ENCODE data around the gene LCE1F. TPM values are rescaled to one million over a fixed set of nuclear protein-coding genes. Genes with fewer than 3 reads are reported as not detected.

LCE1F gene
- total and polyA plus RNA-seq, 5 donors from 2014 or later: not detected

DNA sequence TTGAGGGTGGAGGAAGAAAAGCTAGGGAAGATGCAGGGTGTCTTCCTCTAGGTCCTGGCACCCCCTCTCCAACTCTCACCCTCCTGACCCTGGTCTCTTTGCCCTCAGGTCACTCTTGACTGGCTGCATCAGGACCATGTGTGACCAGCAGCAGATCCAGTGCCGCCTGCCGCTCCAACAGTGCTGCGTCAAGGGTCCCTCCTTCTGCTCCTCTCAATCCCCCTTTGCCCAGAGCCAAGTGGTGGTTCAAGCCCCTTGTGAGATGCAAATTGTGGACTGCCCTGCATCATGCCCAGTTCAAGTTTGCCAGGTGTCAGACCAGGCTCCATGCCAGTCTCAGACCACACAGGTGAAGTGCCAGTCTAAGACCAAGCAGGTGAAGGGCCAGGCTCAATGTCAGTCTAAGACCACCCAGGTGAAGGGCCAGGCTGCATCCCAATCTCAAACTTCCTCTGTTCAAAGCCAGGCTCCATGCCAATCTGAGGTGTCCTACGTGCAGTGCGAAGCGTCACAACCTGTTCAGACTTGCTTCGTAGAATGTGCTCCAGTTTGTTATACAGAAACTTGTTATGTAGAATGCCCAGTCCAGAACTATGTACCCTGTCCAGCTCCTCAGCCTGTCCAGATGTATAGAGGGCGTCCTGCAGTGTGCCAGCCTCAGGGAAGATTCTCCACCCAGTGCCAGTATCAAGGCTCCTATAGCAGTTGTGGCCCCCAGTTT lies 15.3 kb upstream of the LCE1F start:
- H3K9me3 Mint-ChIP-seq: peaks cover 0 to 5% (median 0%) of the 10 kb centered on the region in 7 donors
- Histone ChIP-seq H3K27me3 (ENCODE audit: control insufficient read depth, insufficient read depth, low read length) (no peaks in the 10 kb centered on the region), H3K27ac (ENCODE audit: insufficient read depth, low read length, poor library complexity, severe bottlenecking) (no peak overlapping the region), H3K4me3 (ENCODE audit: low read depth, low read length) (no peak overlapping the region), H3K9me3 (ENCODE audit: control insufficient read depth in 2 of 2, low read length in 2 of 2) (no peaks in the 10 kb centered on the region), H3K4me1 (ENCODE audit: control insufficient read depth, insufficient read depth, low read length, poor library complexity, severe bottlenecking) (no peaks in the 10 kb centered on the region), H3K36me3 (ENCODE audit: control insufficient read depth, insufficient read depth, low read length) (no peaks in the 10 kb centered on the region)
- ATAC-seq (ENCODE audit: low read depth in 2 of 2) (no peak), DNase-seq (no peak)
- peak overlapping the region in 1 of 3 donors; percentile 83 for H3K27ac Mint-ChIP-seq
- H3K27me3 Mint-ChIP-seq: peaks cover 9% of the 10 kb centered on the region
- no peaks in the 10 kb centered on the region for H3K36me3 Mint-ChIP-seq
- H3K4me1 Mint-ChIP-seq: no peaks in the 10 kb centered on the region
- H3K4me3 Mint-ChIP-seq: no peak overlapping the region

GRCh38 chr1:152760551-152761190 lies 14.3 kb upstream of the LCE1F start:
- no peaks in the 10 kb centered on the region for H3K36me3 Mint-ChIP-seq
- DNase-seq (no peak), ATAC-seq (ENCODE audit: low read depth in 2 of 2) (no peak)
- no peaks in the 10 kb centered on the region for H3K36me3 ChIP-seq (ENCODE audit: control insufficient read depth, insufficient read depth, low read length)
- no peak overlapping the region for H3K27ac ChIP-seq (ENCODE audit: insufficient read depth, low read length, poor library complexity, severe bottlenecking)
- H3K27me3 ChIP-seq (ENCODE audit: control insufficient read depth, insufficient read depth, low read length): no peaks in the 10 kb centered on the region
- H3K4me3 Mint-ChIP-seq: peak overlapping the region in 1 of 4 donors; percentile 24
- H3K4me1 Mint-ChIP-seq: no peaks in the 10 kb centered on the region
- no peaks in the 10 kb centered on the region for H3K9me3 ChIP-seq (ENCODE audit: control insufficient read depth in 2 of 2, low read length in 2 of 2)
- H3K27me3 Mint-ChIP-seq: peaks cover 9% of the 10 kb centered on the region
- H3K4me3 ChIP-seq (ENCODE audit: low read depth, low read length): no peak overlapping the region
- no peaks in the 10 kb centered on the region for H3K4me1 ChIP-seq (ENCODE audit: control insufficient read depth, insufficient read depth, low read length, poor library complexity, severe bottlenecking)
- peaks cover 0 to 5% (median 0%) of the 10 kb centered on the region in 7 donors for H3K9me3 Mint-ChIP-seq
- no peak overlapping the region for H3K27ac Mint-ChIP-seq

DNA sequence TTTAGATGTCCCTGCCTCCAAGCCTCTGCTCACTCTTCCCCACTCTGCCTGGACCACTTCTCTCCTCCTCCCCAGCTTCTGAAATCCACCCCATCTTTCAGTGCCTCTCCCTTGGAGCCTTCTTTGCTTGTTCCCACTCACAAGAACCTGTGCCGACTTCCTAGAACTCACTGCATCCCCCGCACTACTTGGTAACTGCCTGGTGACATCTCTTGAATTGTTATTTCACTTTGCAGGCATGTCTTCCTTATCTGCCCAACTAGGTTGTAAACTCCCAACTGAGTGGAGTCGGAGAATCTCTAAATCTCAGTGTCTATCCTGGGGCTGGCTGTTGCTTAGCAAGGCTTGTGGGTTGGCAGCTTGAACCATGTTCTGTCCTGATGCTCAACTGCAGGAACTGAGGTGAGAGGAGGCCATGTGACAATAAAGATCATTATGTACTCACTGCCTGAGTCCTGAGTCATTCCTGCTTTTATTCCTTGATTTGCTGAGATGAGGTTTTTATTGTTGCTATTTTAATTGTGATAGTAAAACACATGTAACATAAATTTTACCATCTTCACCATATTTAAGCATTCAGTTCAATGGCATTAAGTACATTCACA lies 13.2 kb upstream of the LCE1F start:
- DNase-seq (no peak), ATAC-seq (ENCODE audit: low read depth in 2 of 2) (no peak)
- Histone ChIP-seq H3K27me3 (ENCODE audit: control insufficient read depth, insufficient read depth, low read length) (no peaks in the 10 kb centered on the region), H3K9me3 (ENCODE audit: control insufficient read depth in 2 of 2, low read length in 2 of 2) (no peaks in the 10 kb centered on the region), H3K36me3 (ENCODE audit: control insufficient read depth, insufficient read depth, low read length) (no peaks in the 10 kb centered on the region), H3K27ac (ENCODE audit: insufficient read depth, low read length, poor library complexity, severe bottlenecking) (no peak overlapping the region), H3K4me1 (ENCODE audit: control insufficient read depth, insufficient read depth, low read length, poor library complexity, severe bottlenecking) (no peaks in the 10 kb centered on the region), H3K4me3 (ENCODE audit: low read depth, low read length) (no peak overlapping the region)
- H3K27ac Mint-ChIP-seq: peak overlapping the region in 1 of 3 donors; percentile 40
- H3K9me3 Mint-ChIP-seq: peaks cover 0 to 5% (median 0%) of the 10 kb centered on the region in 7 donors
- no peak overlapping the region for H3K4me3 Mint-ChIP-seq
- H3K36me3 Mint-ChIP-seq: no peaks in the 10 kb centered on the region
- H3K4me1 Mint-ChIP-seq: no peaks in the 10 kb centered on the region
- H3K27me3 Mint-ChIP-seq: peaks cover 9% of the 10 kb centered on the region

DNA sequence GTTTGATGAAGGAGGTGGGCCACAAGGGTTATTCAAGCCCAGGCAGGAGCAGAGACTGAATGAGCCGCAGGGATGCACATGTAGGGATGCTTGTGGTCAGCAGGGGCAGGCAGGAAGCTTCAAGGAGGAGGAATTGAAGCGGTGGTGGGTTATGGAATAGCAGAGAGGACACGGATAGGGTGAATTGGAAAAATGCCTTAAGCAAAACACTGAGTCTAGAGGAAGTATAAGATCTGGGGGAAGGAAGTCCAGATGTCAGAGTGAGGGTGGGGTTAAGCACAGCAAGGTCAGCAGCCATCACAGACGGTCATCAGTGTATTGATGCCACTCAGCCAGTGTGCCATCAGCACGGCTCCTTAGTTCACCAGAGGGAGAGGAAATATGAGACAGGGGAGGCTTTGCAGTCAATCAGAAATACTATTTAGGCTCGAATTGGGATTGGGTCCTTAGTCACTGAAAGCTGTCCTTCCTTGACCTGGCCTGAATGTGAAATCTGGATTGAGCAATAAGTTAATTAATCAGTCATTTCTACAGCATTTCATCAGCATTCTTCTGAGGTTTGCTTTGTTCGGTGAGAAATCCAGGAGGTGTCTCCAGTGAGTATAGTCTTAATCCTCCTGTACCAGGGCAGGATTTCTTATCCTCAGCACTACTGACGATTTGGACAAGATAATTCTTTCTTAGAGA lies 6.0 kb upstream of the LCE1F start:
- H3K27me3 ChIP-seq (ENCODE audit: control insufficient read depth, insufficient read depth, low read length): no peaks in the 10 kb centered on the region

DNA sequence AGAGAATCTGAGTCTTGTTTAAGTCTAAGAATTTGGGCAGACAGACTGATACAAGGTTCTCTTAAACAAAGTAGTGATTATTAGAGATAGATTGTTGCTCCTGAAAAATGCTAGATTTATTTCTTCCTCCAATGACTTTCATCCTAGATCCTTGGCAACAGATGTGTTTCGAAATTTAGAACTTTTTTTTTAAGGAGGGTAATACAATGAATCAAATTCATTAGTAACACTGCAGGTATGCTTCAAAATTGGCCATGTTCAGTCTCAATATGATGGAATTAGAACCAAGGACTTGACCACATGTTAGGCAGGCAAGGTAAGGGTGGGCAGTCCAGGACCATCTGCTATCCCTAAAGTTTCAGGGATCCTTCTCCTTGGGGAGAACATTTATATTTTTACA lies 4.5 kb upstream of the LCE1F start:
- Mint-ChIP-seq H3K36me3 (no peaks in the 10 kb centered on the region), H3K27ac (peak overlapping the region in 1 of 3 donors; percentile 11), H3K4me1 (no peaks in the 10 kb centered on the region), H3K4me3 (no peak overlapping the region), H3K27me3 (no peaks in the 10 kb centered on the region), H3K9me3 (peaks cover 0 to 2% (median 0%) of the 10 kb centered on the region in 7 donors)
- Histone ChIP-seq H3K4me3 (ENCODE audit: low read depth, low read length) (no peak overlapping the region), H3K27me3 (ENCODE audit: control insufficient read depth, insufficient read depth, low read length) (no peaks in the 10 kb centered on the region), H3K27ac (ENCODE audit: insufficient read depth, low read length, poor library complexity, severe bottlenecking) (no peak overlapping the region), H3K9me3 (ENCODE audit: control insufficient read depth in 2 of 2, low read length in 2 of 2) (no peaks in the 10 kb centered on the region), H3K36me3 (ENCODE audit: control insufficient read depth, insufficient read depth, low read length) (no peaks in the 10 kb centered on the region), H3K4me1 (ENCODE audit: control insufficient read depth, insufficient read depth, low read length, poor library complexity, severe bottlenecking) (no peaks in the 10 kb centered on the region)
- ATAC-seq (ENCODE audit: low read depth in 2 of 2): no peak
- no peak for DNase-seq

More for the DNA sequence above, 6.0 kb upstream of the LCE1F start:
- Histone ChIP-seq H3K9me3 (ENCODE audit: control insufficient read depth in 2 of 2, low read length in 2 of 2) (no peaks in the 10 kb centered on the region), H3K4me3 (ENCODE audit: low read depth, low read length) (no peak overlapping the region), H3K4me1 (ENCODE audit: control insufficient read depth, insufficient read depth, low read length, poor library complexity, severe bottlenecking) (no peaks in the 10 kb centered on the region), H3K36me3 (ENCODE audit: control insufficient read depth, insufficient read depth, low read length) (no peaks in the 10 kb centered on the region), H3K27ac (ENCODE audit: insufficient read depth, low read length, poor library complexity, severe bottlenecking) (no peak overlapping the region)
- ATAC-seq (ENCODE audit: low read depth in 2 of 2): no peak
- Mint-ChIP-seq H3K9me3 (peaks cover 0 to 2% (median 0%) of the 10 kb centered on the region in 7 donors), H3K27me3 (no peaks in the 10 kb centered on the region), H3K36me3 (no peaks in the 10 kb centered on the region), H3K4me3 (no peak overlapping the region), H3K4me1 (no peaks in the 10 kb centered on the region), H3K27ac (no peak overlapping the region)
- DNase-seq: no peak

- no peak for DNase-seq
- H3K9me3 ChIP-seq (ENCODE audit: control insufficient read depth in 2 of 2, low read length in 2 of 2): no peaks in the 10 kb centered on the region
- Mint-ChIP-seq H3K9me3 (peaks cover 0 to 4% (median 0%) of the 10 kb centered on the region in 7 donors), H3K4me3 (no peak overlapping the region), H3K27me3 (no peaks in the 10 kb centered on the region), H3K27ac (no peak overlapping the region), H3K4me1 (peaks cover 0 to 3% (median 0%) of the 10 kb centered on the region in 4 donors), H3K36me3 (no peaks in the 10 kb centered on the region)
- no peaks in the 10 kb centered on the region for H3K36me3 ChIP-seq (ENCODE audit: control insufficient read depth, insufficient read depth, low read length)
- H3K27me3 ChIP-seq (ENCODE audit: control insufficient read depth, insufficient read depth, low read length): no peaks in the 10 kb centered on the region
- no peaks in the 10 kb centered on the region for H3K4me1 ChIP-seq (ENCODE audit: control insufficient read depth, insufficient read depth, low read length, poor library complexity, severe bottlenecking)
- no peak for ATAC-seq (ENCODE audit: low read depth in 2 of 2)
- no peak overlapping the region for H3K4me3 ChIP-seq (ENCODE audit: low read depth, low read length)
- no peak overlapping the region for H3K27ac ChIP-seq (ENCODE audit: insufficient read depth, low read length, poor library complexity, severe bottlenecking)
These were observed 1.4 kb downstream of the LCE1F start for GRCh38 chr1:152776361-152776760.

- no peaks in the 10 kb centered on the region for H3K36me3 ChIP-seq (ENCODE audit: control insufficient read depth, insufficient read depth, low read length)
- no peaks in the 10 kb centered on the region for H3K4me1 ChIP-seq (ENCODE audit: control insufficient read depth, insufficient read depth, low read length, poor library complexity, severe bottlenecking)
- Mint-ChIP-seq H3K4me3 (no peak overlapping the region), H3K27ac (no peak overlapping the region), H3K4me1 (peaks cover 0 to 3% (median 0%) of the 10 kb centered on the region in 4 donors), H3K36me3 (no peaks in the 10 kb centered on the region), H3K9me3 (peaks cover 0 to 4% (median 0%) of the 10 kb centered on the region in 7 donors), H3K27me3 (peaks cover 2% of the 10 kb centered on the region)
- H3K4me3 ChIP-seq (ENCODE audit: low read depth, low read length): no peak overlapping the region
- no peak for ATAC-seq (ENCODE audit: low read depth in 2 of 2)
- H3K27ac ChIP-seq (ENCODE audit: insufficient read depth, low read length, poor library complexity, severe bottlenecking): no peak overlapping the region
- DNase-seq: no peak
- H3K9me3 ChIP-seq (ENCODE audit: control insufficient read depth in 2 of 2, low read length in 2 of 2): no peaks in the 10 kb centered on the region
- H3K27me3 ChIP-seq (ENCODE audit: control insufficient read depth, insufficient read depth, low read length): no peaks in the 10 kb centered on the region
These were observed 2.7 kb downstream of the LCE1F start for GRCh38 chr1:152777510-152778137.

Data from CD4-positive, CD25-positive, alpha-beta regulatory T cell (primary cell).